Karpas-422 (cell line): ENCODE results near the gene TDRKH. TPM values are rescaled to one million over a fixed set of nuclear protein-coding genes. Genes with fewer than 3 reads are reported as not detected.

Source experiments
- DNase-seq: peaks from one replicate; pipeline ENCODE4 v3.0.0-alpha.2; 2015
- H2AFZ ChIP-seq: fragments of 200-600 bp; sonication (generic); 2 replicates; pipeline ENCODE4 v1.6.1; 2014; ENCODE audit warnings: antibody characterized with exemption, low read length, mixed read lengths
- H3K27ac ChIP-seq: fragments of 200-600 bp; sonication (generic); 2 replicates; pipeline ENCODE4 v1.5.1; 2014; ENCODE audit warnings: mild to moderate bottlenecking, low read length, moderate library complexity
- H3K27me3 ChIP-seq: fragments of 200-600 bp; sonication (generic); 2 replicates; pipeline ENCODE4 v1.6.1; 2014; ENCODE audit warnings: low read length, mixed read lengths
- H3K36me3 ChIP-seq: fragments of 200-600 bp; sonication (generic); 2 replicates; pipeline ENCODE4 v1.6.1; 2014; ENCODE audit warnings: low read length, mixed read lengths; ENCODE audit not compliant: insufficient read depth
- H3K4me1 ChIP-seq: fragments of 200-600 bp; sonication (generic); 2 replicates; pipeline ENCODE4 v1.6.1; 2014; ENCODE audit warnings: mild to moderate bottlenecking, low read length, mixed read lengths
- H3K4me2 ChIP-seq: fragments of 200-600 bp; sonication (generic); 2 replicates; pipeline ENCODE4 v1.6.1; 2014; ENCODE audit warnings: low read length, low read depth, mild to moderate bottlenecking; ENCODE audit not compliant: poor library complexity, severe bottlenecking
- H3K4me3 ChIP-seq: fragments of 200-600 bp; sonication (generic); 2 replicates; pipeline ENCODE4 v1.5.1; 2014; ENCODE audit warnings: mild to moderate bottlenecking, antibody characterized with exemption, low read length, mixed read lengths
- H3K79me2 ChIP-seq: fragments of 200-600 bp; sonication (generic); 2 replicates; pipeline ENCODE4 v1.6.1; 2014; ENCODE audit warnings: mild to moderate bottlenecking, low read length, mixed read lengths
- H3K9ac ChIP-seq: fragments of 200-600 bp; sonication (generic); 2 replicates; pipeline ENCODE4 v1.6.0; 2014; ENCODE audit warnings: low read length
- H3K9me2 ChIP-seq: fragments of 200-600 bp; sonication (generic), shearing (Covaris generic); replicated peaks from 2 replicates; pipeline ENCODE4 v1.6.0; 2014; ENCODE audit warnings: mild to moderate bottlenecking, low read length, moderate library complexity; ENCODE audit not compliant: insufficient read depth
- H3K9me3 ChIP-seq: fragments of 300-700, 200-600 bp; sonication (generic); 2 replicates; pipeline ENCODE4 v1.6.1; 2014; ENCODE audit warnings: low read length, mixed read lengths
- H4K20me1 ChIP-seq: fragments of 200-600 bp; sonication (generic); 2 replicates; pipeline ENCODE4 v1.6.1; 2014; ENCODE audit warnings: mild to moderate bottlenecking, antibody characterized with exemption, low read length, low read depth; ENCODE audit not compliant: insufficient read depth
- total RNA-seq: library from RNA; depleted of rRNA; stranded (reverse); fragments of >200 nt; shearing (Covaris generic); gene quantifications from 2 replicates; pipeline ENCODE4 v1.2.3, GENCODE V29; 2014; ENCODE audit warnings: low replicate concordance

TDRKH gene
- total RNA-seq, 1 experiment from 2014 or later = 5.9 TPM

GRCh38 chr1:151827853-151828252 lies 37.6 kb upstream of the TDRKH start:
- Histone ChIP-seq H2AFZ (no peak overlapping the region), H3K9me3 (no peaks in the 10 kb centered on the region), H3K36me3 (no peaks in the 10 kb centered on the region), H3K4me2 (no peak overlapping the region), H3K9me2 (no peaks in the 10 kb centered on the region), H3K79me2 (no peaks in the 10 kb centered on the region), H3K4me3 (no peak overlapping the region), H3K27ac (no peak overlapping the region), H3K9ac (no peak overlapping the region), H3K27me3 (no peaks in the 10 kb centered on the region), H3K4me1 (no peaks in the 10 kb centered on the region), H4K20me1 (no peaks in the 10 kb centered on the region)
- no peak for DNase-seq

GRCh38 chr1:151825751-151826660 lies 35.7 kb upstream of the TDRKH start:
- no peak overlapping the region for H3K4me3 ChIP-seq
- no peak overlapping the region for H3K4me2 ChIP-seq
- no peak overlapping the region for H3K9ac ChIP-seq
- H3K27me3 ChIP-seq = no peaks in the 10 kb centered on the region
- no peaks in the 10 kb centered on the region for H3K79me2 ChIP-seq
- no peaks in the 10 kb centered on the region for H3K9me3 ChIP-seq
- H3K9me2 ChIP-seq = no peaks in the 10 kb centered on the region
- no peak overlapping the region for H3K27ac ChIP-seq
- no peaks in the 10 kb centered on the region for H4K20me1 ChIP-seq
- H3K36me3 ChIP-seq = no peaks in the 10 kb centered on the region
- H2AFZ ChIP-seq = no peak overlapping the region
- no peaks in the 10 kb centered on the region for H3K4me1 ChIP-seq
- no peak for DNase-seq

DNA sequence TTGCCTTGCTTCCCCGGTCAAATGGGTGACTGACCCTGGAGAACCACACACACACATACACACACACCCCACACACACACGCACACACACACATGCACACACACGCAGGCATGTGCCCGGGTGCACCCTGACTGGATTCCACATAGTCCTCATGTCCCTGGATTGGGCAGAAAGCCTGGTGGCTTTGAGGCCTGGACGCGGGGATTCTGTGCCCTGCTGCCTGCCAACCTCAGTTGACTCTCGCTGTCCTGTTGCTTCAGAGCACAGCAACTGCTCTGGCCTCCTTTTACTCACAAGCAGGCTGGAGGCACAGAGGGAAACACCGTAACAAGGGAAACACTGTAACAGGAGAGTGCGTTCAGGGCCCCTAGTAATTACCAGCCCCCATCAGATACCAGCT lies 34.9 kb upstream of the TDRKH start:
- Histone ChIP-seq H3K79me2 (no peaks in the 10 kb centered on the region), H3K36me3 (no peaks in the 10 kb centered on the region), H3K27me3 (no peaks in the 10 kb centered on the region), H3K4me2 (no peak overlapping the region), H2AFZ (no peak overlapping the region), H3K4me1 (no peaks in the 10 kb centered on the region), H3K9me2 (no peaks in the 10 kb centered on the region), H3K9me3 (no peaks in the 10 kb centered on the region), H3K4me3 (no peak overlapping the region), H4K20me1 (no peaks in the 10 kb centered on the region), H3K9ac (no peak overlapping the region), H3K27ac (no peak overlapping the region)
- DNase-seq = no peak

DNA sequence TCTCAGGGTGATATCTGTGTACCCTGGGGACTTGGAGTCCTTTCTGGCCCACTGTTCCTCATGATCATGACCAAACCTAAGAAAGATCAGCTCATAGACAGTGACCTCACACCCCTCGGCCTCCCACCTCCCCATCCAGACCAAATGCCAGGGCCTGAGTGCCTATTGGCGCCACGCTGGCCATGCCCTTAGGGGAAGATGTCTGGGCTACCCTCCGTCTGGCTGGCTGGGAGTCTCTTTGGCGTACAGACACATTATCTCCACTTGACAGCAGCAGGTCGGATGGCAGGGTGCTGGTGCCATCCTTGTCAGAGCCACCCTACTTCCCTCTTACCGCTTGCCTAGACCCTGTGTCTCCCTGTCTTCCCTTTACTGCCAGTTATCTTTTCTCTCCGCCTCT lies 32.9 kb upstream of the TDRKH start:
- Histone ChIP-seq H4K20me1 (no peaks in the 10 kb centered on the region), H3K36me3 (no peaks in the 10 kb centered on the region), H3K79me2 (no peaks in the 10 kb centered on the region), H3K4me2 (no peak overlapping the region), H3K27ac (no peak overlapping the region), H3K4me1 (no peaks in the 10 kb centered on the region), H3K9ac (no peak overlapping the region), H2AFZ (no peak overlapping the region), H3K4me3 (no peak overlapping the region), H3K9me3 (no peaks in the 10 kb centered on the region), H3K27me3 (no peaks in the 10 kb centered on the region), H3K9me2 (no peaks in the 10 kb centered on the region)
- no peak for DNase-seq

- Histone ChIP-seq H3K4me1 (no peaks in the 10 kb centered on the region), H3K9me2 (no peaks in the 10 kb centered on the region), H3K27ac (no peak overlapping the region), H3K4me2 (no peak overlapping the region), H3K36me3 (no peaks in the 10 kb centered on the region), H2AFZ (no peak overlapping the region), H3K9ac (no peak overlapping the region), H3K79me2 (no peaks in the 10 kb centered on the region), H3K9me3 (no peaks in the 10 kb centered on the region), H3K4me3 (no peak overlapping the region), H3K27me3 (no peaks in the 10 kb centered on the region), H4K20me1 (no peaks in the 10 kb centered on the region)
- no peak for DNase-seq
Observed at GRCh38 chr1:151822404-151822803, 32.1 kb upstream of the TDRKH start.

GRCh38 chr1:151820940-151821339 lies 30.6 kb upstream of the TDRKH start:
- H3K9me3 ChIP-seq = no peaks in the 10 kb centered on the region
- H3K9me2 ChIP-seq = no peaks in the 10 kb centered on the region
- H4K20me1 ChIP-seq = no peaks in the 10 kb centered on the region
- no peak overlapping the region for H3K4me3 ChIP-seq
- no peaks in the 10 kb centered on the region for H3K79me2 ChIP-seq
- H3K27me3 ChIP-seq = no peaks in the 10 kb centered on the region
- H3K4me2 ChIP-seq = no peak overlapping the region
- no peaks in the 10 kb centered on the region for H3K4me1 ChIP-seq
- no peaks in the 10 kb centered on the region for H3K36me3 ChIP-seq
- H2AFZ ChIP-seq = no peak overlapping the region
- no peak overlapping the region for H3K27ac ChIP-seq
- no peak for DNase-seq
- H3K9ac ChIP-seq = no peak overlapping the region

DNA sequence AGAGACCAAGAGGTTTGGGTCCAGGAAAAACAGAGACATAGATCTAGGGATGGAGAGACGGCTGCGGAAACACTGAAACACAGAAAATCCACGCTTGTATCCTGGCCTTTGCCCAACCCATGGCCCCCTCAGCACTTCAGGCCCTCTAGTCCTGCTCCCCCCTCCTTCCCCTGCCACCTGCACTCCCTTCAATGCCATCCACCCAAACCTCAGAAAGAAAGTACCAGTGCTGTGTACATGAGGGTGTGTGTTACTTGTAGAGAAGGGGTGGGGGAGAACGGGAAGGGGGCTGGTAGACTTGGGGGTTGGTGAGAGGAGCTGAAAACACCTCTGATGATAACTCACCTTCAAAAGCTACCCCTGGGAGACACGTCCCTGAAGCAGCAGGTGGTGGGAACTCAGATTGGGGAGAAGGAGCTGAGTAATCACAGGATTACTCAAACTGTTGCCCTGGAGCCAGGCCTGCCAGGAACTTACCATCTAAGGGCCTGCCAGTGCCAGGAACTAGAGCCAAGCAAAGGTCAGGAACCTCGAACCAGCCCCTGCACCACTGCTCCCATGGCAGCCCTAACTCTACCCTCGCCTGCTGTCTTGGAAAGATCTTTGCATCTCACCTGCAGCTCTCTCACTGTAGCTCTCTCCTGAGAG lies 29.8 kb upstream of the TDRKH start:
- DNase-seq = no peak
- Histone ChIP-seq H3K9me2 (no peaks in the 10 kb centered on the region), H3K27me3 (no peaks in the 10 kb centered on the region), H3K4me2 (no peak overlapping the region), H3K9me3 (no peaks in the 10 kb centered on the region), H3K79me2 (no peaks in the 10 kb centered on the region), H4K20me1 (no peaks in the 10 kb centered on the region), H3K27ac (no peak overlapping the region), H3K36me3 (no peaks in the 10 kb centered on the region), H3K9ac (no peak overlapping the region), H3K4me3 (no peak overlapping the region), H3K4me1 (no peaks in the 10 kb centered on the region), H2AFZ (no peak overlapping the region)

GRCh38 chr1:151819227-151819835 lies 29.0 kb upstream of the TDRKH start:
- H3K4me1 ChIP-seq = no peaks in the 10 kb centered on the region
- no peaks in the 10 kb centered on the region for H3K9me2 ChIP-seq
- no peak overlapping the region for H3K4me2 ChIP-seq
- no peaks in the 10 kb centered on the region for H3K79me2 ChIP-seq
- no peak for DNase-seq
- no peaks in the 10 kb centered on the region for H4K20me1 ChIP-seq
- no peaks in the 10 kb centered on the region for H3K36me3 ChIP-seq
- no peak overlapping the region for H3K9ac ChIP-seq
- H2AFZ ChIP-seq = no peak overlapping the region
- H3K4me3 ChIP-seq = no peak overlapping the region
- H3K27me3 ChIP-seq = no peaks in the 10 kb centered on the region
- no peak overlapping the region for H3K27ac ChIP-seq
- H3K9me3 ChIP-seq = no peaks in the 10 kb centered on the region
